Measurements from ENCODE around the gene TNIK. TPM values are rescaled to one million over a fixed set of nuclear protein-coding genes. Genes with fewer than 3 reads are reported as not detected.
A peak's percentile ranks its signal among the peaks of the same experiment; 100 is the strongest.

TNIK gene
- polyA plus RNA-seq, 1 donor = 32.3 TPM

DNA sequence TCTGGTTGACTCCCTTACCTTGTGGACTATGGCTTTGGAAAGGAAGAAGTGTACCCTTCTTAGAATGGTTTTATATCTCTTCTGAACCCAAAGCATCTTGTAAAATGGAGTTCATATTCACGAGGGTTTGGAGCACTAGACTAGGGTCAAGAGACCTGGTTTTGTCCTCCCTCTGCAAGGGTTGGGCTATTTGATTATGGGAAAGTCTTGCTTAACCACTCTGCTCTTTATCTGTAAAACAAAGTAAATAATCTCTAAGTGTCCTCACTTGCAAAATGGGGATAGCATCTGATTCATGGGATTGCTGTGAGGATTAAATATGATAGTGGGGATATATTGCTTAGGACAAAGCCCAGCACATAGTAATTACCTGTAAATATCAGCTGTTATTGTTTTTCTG lies 415.8 kb downstream of the TNIK start:
- H3K27me3 ChIP-seq (ENCODE audit: control insufficient read depth, insufficient read depth, low read length) = no peaks in the 10 kb centered on the region
- H3K27ac ChIP-seq (ENCODE audit: low read length) = no peak overlapping the region
- no CpG with 5 or more reads among the region's 1 CpG for WGBS (ENCODE audit: insufficient coverage, low lambda C conversion rate)
- no peak overlapping the region for H3K4me3 ChIP-seq (ENCODE audit: low read length)
- DNase-seq = no peak
- no peaks in the 10 kb centered on the region for H3K36me3 ChIP-seq (ENCODE audit: control insufficient read depth, insufficient read depth, low read length)
- peaks cover 16% of the 10 kb centered on the region for H3K4me1 ChIP-seq (ENCODE audit: control insufficient read depth, insufficient read depth, low read length)
- H3K9me3 ChIP-seq (ENCODE audit: control insufficient read depth, low read depth, low read length) = no peaks in the 10 kb centered on the region

DNA sequence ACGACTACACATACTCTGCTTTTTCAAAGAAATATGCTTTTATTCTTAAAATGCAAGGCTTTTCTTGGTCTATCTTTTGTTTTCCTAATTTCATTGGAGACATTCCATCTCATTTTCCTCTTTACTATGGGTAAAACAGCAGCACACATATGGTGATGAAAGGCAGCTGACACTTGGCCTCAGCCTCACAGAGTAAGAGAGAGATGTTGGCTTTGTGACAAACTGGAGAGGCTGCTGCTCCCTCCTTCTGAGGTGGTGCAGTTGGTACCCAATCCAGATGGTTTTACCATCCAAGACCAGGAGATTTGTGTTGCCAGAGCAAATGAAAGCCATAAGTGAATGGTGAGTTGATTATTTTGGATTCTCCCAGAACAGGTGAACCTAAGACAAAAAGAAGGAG lies 420.5 kb downstream of the TNIK start:
- no peaks in the 10 kb centered on the region for H3K36me3 ChIP-seq (ENCODE audit: control insufficient read depth, insufficient read depth, low read length)
- no peaks in the 10 kb centered on the region for H3K9me3 ChIP-seq (ENCODE audit: control insufficient read depth, low read depth, low read length)
- 70% methylated on average over 1 of the region's 1 CpG for WGBS (ENCODE audit: insufficient coverage, low lambda C conversion rate)
- H3K4me3 ChIP-seq (ENCODE audit: low read length) = no peak overlapping the region
- no peaks in the 10 kb centered on the region for H3K27me3 ChIP-seq (ENCODE audit: control insufficient read depth, insufficient read depth, low read length)
- H3K4me1 ChIP-seq (ENCODE audit: control insufficient read depth, insufficient read depth, low read length) = peaks cover 6% of the 10 kb centered on the region
- H3K27ac ChIP-seq (ENCODE audit: low read length) = no peak overlapping the region
- no peak for DNase-seq

DNA sequence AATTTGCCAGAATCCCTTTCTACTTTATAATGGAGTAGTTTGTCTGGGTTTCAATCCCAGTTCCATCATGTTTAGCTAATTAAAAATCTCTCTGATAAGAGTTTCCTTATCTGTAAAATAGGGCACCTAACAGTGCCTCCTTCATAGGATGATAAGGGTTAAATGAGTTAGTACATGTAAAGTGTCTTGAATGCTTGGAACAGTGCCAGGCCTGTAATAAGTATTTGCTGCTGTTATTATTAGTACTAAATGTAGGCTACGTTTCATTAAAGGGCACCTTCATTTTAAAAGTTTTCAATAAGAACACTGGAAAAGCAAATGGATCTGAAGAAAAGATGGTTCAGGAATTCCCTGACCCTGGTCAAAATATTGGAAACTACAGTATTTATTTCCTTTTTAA lies 421.9 kb downstream of the TNIK start:
- H3K27ac ChIP-seq (ENCODE audit: low read length) = no peak overlapping the region
- no peaks in the 10 kb centered on the region for H3K4me1 ChIP-seq (ENCODE audit: control insufficient read depth, insufficient read depth, low read length)
- no peak overlapping the region for H3K4me3 ChIP-seq (ENCODE audit: low read length)
- no peak for DNase-seq
- no CpG with 5 or more reads among the region's 1 CpG for WGBS (ENCODE audit: insufficient coverage, low lambda C conversion rate)
- H3K9me3 ChIP-seq (ENCODE audit: control insufficient read depth, low read depth, low read length) = no peaks in the 10 kb centered on the region
- no peaks in the 10 kb centered on the region for H3K27me3 ChIP-seq (ENCODE audit: control insufficient read depth, insufficient read depth, low read length)
- no peaks in the 10 kb centered on the region for H3K36me3 ChIP-seq (ENCODE audit: control insufficient read depth, insufficient read depth, low read length)

DNA sequence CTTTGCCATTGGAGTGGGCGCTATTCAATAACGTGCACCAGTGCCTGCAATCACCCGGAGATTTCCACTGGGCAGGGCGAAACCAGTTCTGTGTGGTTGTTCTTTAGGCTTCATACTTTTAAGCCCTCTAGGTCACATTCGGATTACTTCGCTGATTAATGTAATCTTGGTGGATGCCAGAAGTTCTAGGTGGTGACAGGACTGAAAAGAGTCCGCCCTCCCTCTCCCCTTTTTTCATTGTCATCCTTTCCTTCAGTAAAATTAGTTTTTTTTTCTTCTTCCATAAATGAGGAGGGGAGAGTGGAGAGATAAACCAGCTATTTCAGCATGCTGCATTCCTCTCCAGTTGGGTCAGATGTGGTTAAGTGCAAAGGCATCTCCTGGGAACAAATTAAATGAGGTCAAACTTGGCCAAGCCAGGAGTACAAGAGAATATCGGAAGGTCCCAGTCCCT lies 431.4 kb downstream of the TNIK start:
- peak in 1 of 2 donors; percentile 64 for DNase-seq
- no CpG with 5 or more reads among the region's 8 CpGs for WGBS (ENCODE audit: insufficient coverage, low lambda C conversion rate)
- H3K27me3 ChIP-seq (ENCODE audit: control insufficient read depth, insufficient read depth, low read length) = no peaks in the 10 kb centered on the region
- H3K4me1 ChIP-seq (ENCODE audit: control insufficient read depth, insufficient read depth, low read length) = peaks cover 15% of the 10 kb centered on the region
- no peaks in the 10 kb centered on the region for H3K9me3 ChIP-seq (ENCODE audit: control insufficient read depth, low read depth, low read length)
- no peaks in the 10 kb centered on the region for H3K36me3 ChIP-seq (ENCODE audit: control insufficient read depth, insufficient read depth, low read length)
- H3K4me3 ChIP-seq (ENCODE audit: low read length) = peak overlapping the region; percentile 36
- peak overlapping the region; percentile 78 for H3K27ac ChIP-seq (ENCODE audit: low read length)

DNA sequence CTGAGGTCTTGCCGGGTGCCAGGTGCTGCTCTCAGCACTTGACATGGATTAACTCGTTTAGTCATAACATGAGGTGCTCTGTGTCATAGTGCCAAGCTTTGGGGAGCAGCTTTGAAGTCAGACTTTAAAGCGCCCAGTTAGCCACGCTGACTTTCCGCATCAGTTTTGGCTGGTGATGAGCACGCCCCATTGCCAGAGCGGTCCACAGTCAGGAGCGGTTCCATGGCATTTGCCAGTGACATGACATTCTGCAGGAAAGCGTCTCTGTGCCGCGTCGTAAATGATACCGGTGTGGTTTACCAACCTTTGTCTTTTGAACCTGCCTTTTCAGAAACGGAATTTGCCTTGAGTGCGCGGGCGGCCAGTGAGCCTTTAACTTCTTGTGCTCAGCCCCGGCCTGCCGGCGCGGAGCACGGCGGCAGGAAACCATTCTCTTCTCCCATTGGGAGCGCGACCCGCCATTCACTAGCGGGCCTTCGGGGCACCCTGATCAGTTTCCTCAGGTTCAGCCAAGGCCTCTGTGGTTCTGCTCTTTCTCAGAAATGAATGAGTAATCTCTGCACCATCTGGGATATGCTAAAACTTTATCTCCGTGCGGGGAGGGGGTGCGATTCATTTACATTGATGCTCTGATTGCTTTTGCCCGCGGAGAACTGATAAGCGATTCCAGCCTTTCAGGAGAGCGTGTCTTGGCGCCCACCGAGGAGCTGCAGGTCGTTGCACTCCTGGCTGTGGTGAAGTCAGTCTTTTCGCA lies 432.0 kb downstream of the TNIK start:
- Histone ChIP-seq H3K4me3 (ENCODE audit: low read length) (peak overlapping the region; percentile 36), H3K36me3 (ENCODE audit: control insufficient read depth, insufficient read depth, low read length) (no peaks in the 10 kb centered on the region), H3K27me3 (ENCODE audit: control insufficient read depth, insufficient read depth, low read length) (no peaks in the 10 kb centered on the region), H3K9me3 (ENCODE audit: control insufficient read depth, low read depth, low read length) (no peaks in the 10 kb centered on the region), H3K4me1 (ENCODE audit: control insufficient read depth, insufficient read depth, low read length) (peaks cover 15% of the 10 kb centered on the region), H3K27ac (ENCODE audit: low read length) (peak overlapping the region; percentile 78)
- 7% methylated on average over 3 of the region's 39 CpGs for WGBS (ENCODE audit: insufficient coverage, low lambda C conversion rate)
- DNase-seq = peak; percentile 70 to 92

DNA sequence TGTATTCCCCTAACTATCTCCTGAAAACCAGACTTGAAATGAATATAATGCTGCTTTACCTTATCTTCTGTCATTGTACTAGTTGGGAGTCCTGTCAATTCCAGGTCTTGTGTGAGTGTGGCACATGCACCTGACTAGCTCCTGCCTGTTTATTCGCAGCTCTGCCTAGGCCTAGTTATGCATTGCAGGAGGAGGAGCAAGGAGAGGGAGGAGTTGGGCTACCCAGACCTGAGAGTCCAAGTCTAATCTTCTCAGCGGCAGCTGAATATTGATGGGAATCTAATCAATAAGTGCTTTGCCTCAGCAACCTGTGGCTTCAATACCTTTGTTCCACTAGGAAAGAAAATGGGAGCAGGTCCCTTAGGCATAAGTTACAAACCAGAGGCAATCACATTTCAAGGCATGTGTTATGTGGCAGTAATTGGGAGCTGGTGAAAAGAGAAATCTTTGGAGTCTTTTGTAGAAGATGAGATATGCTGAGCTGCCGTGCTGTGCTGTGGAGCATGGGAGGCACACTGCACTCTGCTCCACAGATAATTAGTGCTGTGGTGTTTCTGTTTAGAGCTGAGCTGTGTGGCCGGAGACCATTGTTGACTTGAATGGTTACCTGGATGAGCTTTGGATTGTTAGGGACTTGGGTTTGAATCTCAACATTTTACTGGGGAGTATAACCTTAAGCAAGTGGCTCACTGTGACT lies 433.5 kb downstream of the TNIK start, which contains the start of gene SLC2A2:
Gene SLC2A2 (minus strand): TSS at position 124 of the 697 bp plus-strand sequence. CDS start 50 bp downstream, at position 74.
- H3K27ac ChIP-seq (ENCODE audit: low read length) = peak within 1 kb of the TSS; percentile 78
- H3K36me3 ChIP-seq (ENCODE audit: control insufficient read depth, insufficient read depth, low read length) = no peaks in the 10 kb centered on the region
- 40% methylated on average over 1 of the region's 4 CpGs for WGBS (ENCODE audit: insufficient coverage, low lambda C conversion rate)
- peak; percentile 86 to 94 for DNase-seq
- H3K9me3 ChIP-seq (ENCODE audit: control insufficient read depth, low read depth, low read length) = no peaks in the 10 kb centered on the region
- H3K4me3 ChIP-seq (ENCODE audit: low read length) = peak within 1 kb of the TSS; percentile 54
- H3K4me1 ChIP-seq (ENCODE audit: control insufficient read depth, insufficient read depth, low read length) = peaks cover 15% of the 10 kb centered on the region
- no peaks in the 10 kb centered on the region for H3K27me3 ChIP-seq (ENCODE audit: control insufficient read depth, insufficient read depth, low read length)

DNA sequence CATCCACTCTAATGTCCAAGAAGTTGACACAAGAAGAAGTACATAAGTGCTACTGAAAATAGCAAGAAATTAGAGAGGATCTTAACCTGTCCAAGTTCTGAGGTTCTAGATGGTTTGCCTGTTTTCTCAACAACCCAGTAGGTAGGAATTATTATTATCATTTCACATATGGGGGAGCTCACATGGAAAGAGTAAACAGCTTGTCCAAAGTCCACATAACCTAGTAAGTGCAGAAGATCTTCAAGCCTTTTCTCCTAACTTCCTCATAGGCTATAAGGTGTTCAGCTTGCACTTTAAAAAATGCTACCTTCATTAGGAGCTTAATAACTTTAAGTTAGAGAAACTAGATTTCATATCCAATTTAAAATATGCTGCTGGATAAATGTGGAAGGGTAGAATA lies 436.6 kb downstream of the TNIK start:
- no peaks in the 10 kb centered on the region for H3K36me3 ChIP-seq (ENCODE audit: control insufficient read depth, insufficient read depth, low read length)
- H3K4me1 ChIP-seq (ENCODE audit: control insufficient read depth, insufficient read depth, low read length) = peaks cover 7% of the 10 kb centered on the region
- peak overlapping the region; percentile 44 for H3K4me3 ChIP-seq (ENCODE audit: low read length)
- DNase-seq = peak; percentile 52 to 80
- H3K27me3 ChIP-seq (ENCODE audit: control insufficient read depth, insufficient read depth, low read length) = no peaks in the 10 kb centered on the region
- peak overlapping the region; percentile 75 for H3K27ac ChIP-seq (ENCODE audit: low read length)
- no peaks in the 10 kb centered on the region for H3K9me3 ChIP-seq (ENCODE audit: control insufficient read depth, low read depth, low read length)

DNA sequence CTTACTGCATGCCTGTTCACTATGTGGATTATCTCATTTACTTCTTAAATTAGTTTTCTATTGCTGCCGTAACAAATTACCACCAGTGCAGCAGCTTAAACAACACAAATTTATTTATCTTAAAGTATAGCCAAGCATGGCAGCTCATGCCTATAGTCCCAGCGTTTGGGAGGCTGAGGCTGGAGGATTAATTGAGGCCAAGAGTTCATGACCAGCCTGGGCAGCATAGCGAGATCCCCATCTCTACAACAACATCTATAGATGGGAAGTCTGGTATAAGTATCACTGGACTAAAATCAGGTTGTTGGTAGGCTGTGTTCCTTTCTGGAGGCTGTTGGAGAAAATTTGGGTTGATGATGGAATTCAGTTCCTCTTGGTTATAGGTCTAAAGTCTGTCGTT lies 438.8 kb downstream of the TNIK start:
- Histone ChIP-seq H3K9me3 (ENCODE audit: control insufficient read depth, low read depth, low read length) (no peaks in the 10 kb centered on the region), H3K27ac (ENCODE audit: low read length) (peak overlapping the region; percentile 75), H3K36me3 (ENCODE audit: control insufficient read depth, insufficient read depth, low read length) (peaks cover 8% of the 10 kb centered on the region), H3K4me3 (ENCODE audit: low read length) (no peak overlapping the region), H3K27me3 (ENCODE audit: control insufficient read depth, insufficient read depth, low read length) (no peaks in the 10 kb centered on the region), H3K4me1 (ENCODE audit: control insufficient read depth, insufficient read depth, low read length) (peaks cover 15% of the 10 kb centered on the region)
- DNase-seq = no peak
- WGBS (ENCODE audit: insufficient coverage, low lambda C conversion rate) = no CpG with 5 or more reads among the region's 4 CpGs

DNA sequence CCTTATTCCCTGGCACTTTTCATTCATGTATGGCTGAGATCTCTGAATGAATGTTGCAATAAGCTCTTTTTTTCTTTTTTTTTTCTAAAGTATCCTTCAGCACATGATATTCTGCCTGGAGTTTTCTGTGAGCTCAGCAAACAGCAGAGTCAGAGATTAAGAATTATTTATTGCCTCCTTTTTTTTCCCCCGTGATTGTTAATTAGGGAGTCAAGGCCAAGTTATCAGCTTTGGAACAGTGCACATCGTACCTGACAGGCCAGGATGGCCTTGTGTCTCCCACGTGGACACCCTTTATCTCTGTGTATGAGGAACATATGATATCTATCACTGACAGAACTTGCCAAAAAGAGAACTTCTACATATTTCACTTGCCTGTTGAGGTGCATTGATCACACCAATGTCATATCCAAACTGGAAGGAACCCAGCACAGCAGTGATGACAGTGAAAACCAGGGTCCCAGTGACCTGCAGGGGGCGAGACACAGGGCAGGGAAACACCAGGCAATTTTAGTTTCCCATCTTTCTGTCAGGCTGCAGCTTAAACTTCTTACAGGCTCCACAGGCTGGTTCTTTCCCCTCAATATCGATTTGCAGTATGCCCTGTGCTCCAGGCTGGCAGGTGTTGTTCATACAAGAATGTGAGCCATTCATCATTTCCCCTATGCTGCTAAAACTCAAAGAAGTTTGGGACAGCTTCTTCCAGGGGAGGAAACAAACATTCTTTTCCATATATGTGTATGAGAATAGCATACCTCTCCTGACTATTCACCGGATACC lies 441.9 kb downstream of the TNIK start:
- H3K4me1 ChIP-seq (ENCODE audit: control insufficient read depth, insufficient read depth, low read length) = peaks cover 19% of the 10 kb centered on the region
- peaks cover 11% of the 10 kb centered on the region for H3K36me3 ChIP-seq (ENCODE audit: control insufficient read depth, insufficient read depth, low read length)
- no CpG with 5 or more reads among the region's 6 CpGs for WGBS (ENCODE audit: insufficient coverage, low lambda C conversion rate)
- no peaks in the 10 kb centered on the region for H3K9me3 ChIP-seq (ENCODE audit: control insufficient read depth, low read depth, low read length)
- DNase-seq = peak; percentile 71 to 92
- no peaks in the 10 kb centered on the region for H3K27me3 ChIP-seq (ENCODE audit: control insufficient read depth, insufficient read depth, low read length)
- H3K27ac ChIP-seq (ENCODE audit: low read length) = peak overlapping the region; percentile 89
- no peak overlapping the region for H3K4me3 ChIP-seq (ENCODE audit: low read length)

All from large intestine (tissue), 3 donors.